GM23248 (cell line): Measurements from ENCODE around the gene KIF25. TPM values are rescaled to one million over a fixed set of nuclear protein-coding genes. Genes with fewer than 3 reads are reported as not detected.
A peak's percentile ranks its signal among the peaks of the same experiment; 100 is the strongest.

ENCODE experiments used
- DNase-seq: peaks from one replicate; pipeline ENCODE4 v3.0.0-alpha.2; 2015
- H2AFZ ChIP-seq: fragments of 200-600 bp; sonication (generic); 2 replicates; pipeline ENCODE4 v1.6.1; 2016; ENCODE audit warnings: antibody characterized with exemption
- H3F3A ChIP-seq: fragments of 200-600 bp; sonication (generic); 2 replicates; pipeline ENCODE4 v1.6.1; 2016; ENCODE audit warnings: mild to moderate bottlenecking, antibody characterized with exemption, mixed run types; ENCODE audit not compliant: insufficient read depth
- H3K27ac ChIP-seq: fragments of 200-600 bp; sonication (generic); 2 replicates; pipeline ENCODE4 v1.5.1; 2016; ENCODE audit warnings: mild to moderate bottlenecking
- H3K27me3 ChIP-seq: fragments of 200-600 bp; sonication (generic); replicated peaks from 2 replicates; pipeline ENCODE4 v1.6.1; 2016; ENCODE audit warnings: mild to moderate bottlenecking; ENCODE audit not compliant: insufficient read depth
- H3K36me3 ChIP-seq: fragments of 200-600 bp; sonication (generic); 2 replicates; pipeline ENCODE4 v1.6.1; 2016; ENCODE audit warnings: low read depth, mild to moderate bottlenecking
- H3K4me1 ChIP-seq: fragments of 200-600 bp; sonication (generic); 2 replicates; pipeline ENCODE4 v1.6.1; 2016; ENCODE audit warnings: mild to moderate bottlenecking; ENCODE audit not compliant: insufficient read depth
- H3K4me2 ChIP-seq: fragments of 200-600 bp; sonication (generic); one replicate; pipeline ENCODE4 v1.6.1; 2016; ENCODE audit warnings: mild to moderate bottlenecking; ENCODE audit not compliant: unreplicated experiment
- H3K4me3 ChIP-seq: fragments of 200-600 bp; sonication (generic); 2 replicates; pipeline ENCODE4 v1.5.1; 2016; ENCODE audit warnings: mild to moderate bottlenecking
- H3K79me2 ChIP-seq: fragments of 200-600 bp; sonication (generic); 2 replicates; pipeline ENCODE4 v1.6.1; 2016; ENCODE audit warnings: mild to moderate bottlenecking; ENCODE audit not compliant: insufficient read depth
- H3K9ac ChIP-seq: fragments of 200-600 bp; sonication (generic); 2 replicates; pipeline ENCODE4 v1.6.1; 2016; ENCODE audit warnings: mild to moderate bottlenecking
- H3K9me2 ChIP-seq: fragments of 200-600 bp; sonication (generic); 2 replicates; pipeline ENCODE4 v1.6.1; 2016; ENCODE audit warnings: mixed run types, mild to moderate bottlenecking, moderate library complexity; ENCODE audit not compliant: insufficient read depth
- H3K9me3 ChIP-seq: fragments of 200-600 bp; sonication (generic); one replicate; pipeline ENCODE4 v1.6.1; 2017; ENCODE audit warnings: low read depth
- H4K20me1 ChIP-seq: fragments of 200-600 bp; sonication (generic); 2 replicates; pipeline ENCODE4 v1.6.0; 2016; ENCODE audit not compliant: insufficient read depth
- EZH2 ChIP-seq: fragments of 200-600 bp; sonication (generic); IDR thresholded peaks from 2 replicates; pipeline ENCODE4 v1.6.1; 2018; ENCODE audit warnings: antibody characterized with exemption, mild to moderate bottlenecking; ENCODE audit not compliant: insufficient read depth, poor library complexity, severe bottlenecking
- EZH2phosphoT487 ChIP-seq: fragments of 200-600 bp; sonication (generic); IDR thresholded peaks from 2 replicates; pipeline ENCODE4 v1.6.1; 2018; ENCODE audit warnings: antibody characterized with exemption, moderate library complexity, mild to moderate bottlenecking, low read depth; ENCODE audit not compliant: insufficient read depth
- WGBS, 2 experiments: methylation state at CpG; one replicate each; pipeline ENCODE4 v1.1.6; 2015 to 2017; ENCODE audit warnings: low lambda C conversion rate in 2 of 2, low coverage in 1 of 2; ENCODE audit errors: missing lambda C conversion rate in 2 of 2; 5-methylcytosine and 5-hydroxymethylcytosine counted together
- in situ Hi-C: fragments of 300-500 bp; cut with MboI; formaldehyde crosslinking; loops from 2 replicates; pipeline ENCODE4 v1.15.0; 2020
- polyA plus RNA-seq: library from polyadenylated mRNA; unstranded; fragments of >200 nt; fragmentation: Nextera tagmentation; extraction: Ambion mirVana; gene quantifications from 2 replicates; pipeline ENCODE4 v1.2.1, GENCODE V29; 2016
- total RNA-seq: library from RNA; depleted of rRNA; stranded (reverse); fragments of >200 nt; shearing (Covaris generic); gene quantifications from 2 replicates; pipeline ENCODE4 v1.2.3, GENCODE V29; 2014

The KIF25 gene
- total and polyA plus RNA-seq, 2 experiments from 2014 or later: not detected

GRCh38 chr6:168029459-168030217, 32.2 kb downstream of the KIF25 start:
- no peaks in the 10 kb centered on the region for H3K9me2 ChIP-seq

GRCh38 chr6:168030218-168030746, 32.8 kb downstream of the KIF25 start:
- H3K9ac ChIP-seq: no peak overlapping the region
- no peaks in the 10 kb centered on the region for H3K79me2 ChIP-seq
- H3K4me3 ChIP-seq: no peak overlapping the region
- in situ Hi-C loops: no loop called here
- no peak overlapping the region for H3K4me2 ChIP-seq
- no peak for DNase-seq
- no peaks in the 10 kb centered on the region for H3K27me3 ChIP-seq
- peaks cover 19% of the 10 kb centered on the region for H3K4me1 ChIP-seq
- no peaks in the 10 kb centered on the region for H3K9me3 ChIP-seq
- no peak overlapping the region for H2AFZ ChIP-seq
- H3K36me3 ChIP-seq: no peaks in the 10 kb centered on the region
- TF ChIP-seq EZH2phosphoT487: no peak
- no peak for TF ChIP-seq EZH2
- no peak overlapping the region for H3K27ac ChIP-seq
- H3F3A ChIP-seq: peaks cover 39% of the 10 kb centered on the region
- WGBS, 2 experiments: 88 to 97% methylated on average over 5 of the region's 5 CpGs
- H3K9me2 ChIP-seq: no peaks in the 10 kb centered on the region
- no peaks in the 10 kb centered on the region for H4K20me1 ChIP-seq

More at GRCh38 chr6:168029459-168030217, 32.2 kb downstream of the KIF25 start:
- H4K20me1 ChIP-seq: no peaks in the 10 kb centered on the region
- no peaks in the 10 kb centered on the region for H3K79me2 ChIP-seq
- no peaks in the 10 kb centered on the region for H3K36me3 ChIP-seq
- peaks cover 19% of the 10 kb centered on the region for H3K4me1 ChIP-seq
- H3K4me2 ChIP-seq: no peak overlapping the region
- in situ Hi-C loops: no loop called here
- H3K9me3 ChIP-seq: no peaks in the 10 kb centered on the region
- peaks cover 35% of the 10 kb centered on the region for H3F3A ChIP-seq
- no peak for DNase-seq
- 94 to 95% methylated on average over 14 of the region's 14 CpGs for WGBS, 2 experiments
- no peak overlapping the region for H3K27ac ChIP-seq
- no peaks in the 10 kb centered on the region for H3K27me3 ChIP-seq
- no peak overlapping the region for H2AFZ ChIP-seq
- TF ChIP-seq EZH2phosphoT487: no peak
- TF ChIP-seq EZH2: no peak
- H3K9ac ChIP-seq: no peak overlapping the region
- no peak overlapping the region for H3K4me3 ChIP-seq

- peak overlapping the region; percentile 36 for H3K4me2 ChIP-seq
- no peaks in the 10 kb centered on the region for H3K9me3 ChIP-seq
- H3K36me3 ChIP-seq: no peaks in the 10 kb centered on the region
- peaks cover 39% of the 10 kb centered on the region for H3F3A ChIP-seq
- in situ Hi-C loops: no loop called here
- no peak overlapping the region for H3K9ac ChIP-seq
- H2AFZ ChIP-seq: no peak overlapping the region
- WGBS, 2 experiments: 98 to 100% methylated on average over 2 of the region's 2 CpGs
- no peaks in the 10 kb centered on the region for H3K79me2 ChIP-seq
- no peaks in the 10 kb centered on the region for H3K9me2 ChIP-seq
- H3K27ac ChIP-seq: no peak overlapping the region
- no peak for TF ChIP-seq EZH2
- no peak for TF ChIP-seq EZH2phosphoT487
- no peak overlapping the region for H3K4me3 ChIP-seq
- H4K20me1 ChIP-seq: no peaks in the 10 kb centered on the region
- peaks cover 22% of the 10 kb centered on the region for H3K4me1 ChIP-seq
- no peaks in the 10 kb centered on the region for H3K27me3 ChIP-seq
- no peak for DNase-seq
These were observed 33.4 kb downstream of the KIF25 start for GRCh38 chr6:168030908-168031307.

GRCh38 chr6:168031411-168031971, 34.0 kb downstream of the KIF25 start:
- H3K27ac ChIP-seq: peak overlapping the region; percentile 24
- DNase-seq: peak; percentile 79
- H3K4me2 ChIP-seq: peak overlapping the region; percentile 36
- H4K20me1 ChIP-seq: no peaks in the 10 kb centered on the region
- no peak overlapping the region for H3K9ac ChIP-seq
- H3F3A ChIP-seq: peaks cover 39% of the 10 kb centered on the region
- no peaks in the 10 kb centered on the region for H3K9me2 ChIP-seq
- TF ChIP-seq EZH2 (no peak), EZH2phosphoT487 (no peak)
- H2AFZ ChIP-seq: no peak overlapping the region
- no peaks in the 10 kb centered on the region for H3K27me3 ChIP-seq
- no peak overlapping the region for H3K4me3 ChIP-seq
- no peaks in the 10 kb centered on the region for H3K36me3 ChIP-seq
- in situ Hi-C loops: no loop called here
- WGBS, 2 experiments: 33 to 35% methylated on average over 14 of the region's 14 CpGs
- no peaks in the 10 kb centered on the region for H3K79me2 ChIP-seq
- peaks cover 24% of the 10 kb centered on the region for H3K4me1 ChIP-seq
- no peaks in the 10 kb centered on the region for H3K9me3 ChIP-seq
